Retinal pigment epithelial cell (primary cell): ENCODE data around the gene PMPCA.

Source experiments
- DNase-seq: peaks from one replicate; pipeline ENCODE4 v3.0.0-alpha.2; 2010; ENCODE audit warnings: low read depth
- H3K4me3 ChIP-seq: 2 replicates; pipeline ENCODE4 v1.5.1; 2011; ENCODE audit warnings: mild to moderate bottlenecking, low read length, control low read depth, moderate library complexity
- CTCF ChIP-seq: conservative IDR thresholded peaks from 2 replicates; pipeline ENCODE4 v1.5.1; 2011; ENCODE audit warnings: low read depth, low read length, control low read depth, inconsistent platforms

Gene PMPCA

GRCh38 chr9:136379891-136380290 is 30.6 kb upstream of the PMPCA start:
- H3K4me3 ChIP-seq, result no peak overlapping the region
- no peak for TF ChIP-seq CTCF
- no peak for DNase-seq

- DNase-seq, result no peak
- TF ChIP-seq CTCF, result no peak
- no peak overlapping the region for H3K4me3 ChIP-seq
These were observed 30.1 kb upstream of the PMPCA start for GRCh38 chr9:136380381-136380780.

- TF ChIP-seq CTCF, result no peak
- H3K4me3 ChIP-seq, result no peak overlapping the region
- DNase-seq, result no peak
These were observed 29.1 kb upstream of the PMPCA start for GRCh38 chr9:136381311-136381710.

- no peak overlapping the region for H3K4me3 ChIP-seq
- TF ChIP-seq CTCF, result no peak
These were observed 28.4 kb upstream of the PMPCA start for GRCh38 chr9:136381966-136382513.

GRCh38 chr9:136383436-136383835 is 27.0 kb upstream of the PMPCA start:
- DNase-seq, result no peak
- no peak overlapping the region for H3K4me3 ChIP-seq
- no peak for TF ChIP-seq CTCF

More at GRCh38 chr9:136381966-136382513, 28.4 kb upstream of the PMPCA start:
- no peak for DNase-seq

- no peak for TF ChIP-seq CTCF
- no peak overlapping the region for H3K4me3 ChIP-seq
- no peak for DNase-seq
These were observed 25.4 kb upstream of the PMPCA start for GRCh38 chr9:136385015-136385414.

GRCh38 chr9:136386018-136386417 is 24.4 kb upstream of the PMPCA start:
- no peak for DNase-seq
- TF ChIP-seq CTCF, result no peak
- H3K4me3 ChIP-seq, result no peak overlapping the region
